GM18873 (cell line): ENCODE results near the gene NEK5.

Source experiments
- ATAC-seq: cut with Tn5 transposase; IDR thresholded peaks from one replicate; pipeline ENCODE4 v1.9.1; 2021; ENCODE audit warnings: mild to moderate bottlenecking, moderate library complexity, moderate number of reproducible peaks; ENCODE audit not compliant: unreplicated experiment, low FRiP score

NEK5 gene

GRCh38 chr13:51995677-51996551, 133.0 kb downstream of the NEK5 start:
- no peak for ATAC-seq

- no peak for ATAC-seq
Observed at GRCh38 chr13:51993713-51994112, 135.2 kb downstream of the NEK5 start.

GRCh38 chr13:51988988-51989618, 139.8 kb downstream of the NEK5 start:
- no peak for ATAC-seq
